Endothelial cell of umbilical vein (primary cell): Measurements from ENCODE around the gene ATP1A4. TPM values are rescaled to one million over a fixed set of nuclear protein-coding genes. Genes with fewer than 3 reads are reported as not detected.

ENCODE experiments used
- BruUV-seq: library from RNA; stranded (reverse); fragments of 400-500 nt; replicated peaks from 2 replicates; lab custom pipeline; 2021; lab: Mats Ljungman, UMichigan
- CTCF ChIA-PET: fragments of 300-600, 350-600 bp; sonication (Branson Sonifier 250); formaldehyde crosslinking; loops from one replicate; lab custom pipeline; 2021; ENCODE audit warnings: antibody characterized with exemption, inconsistent platforms; lab: Charles Lee
- POLR2A ChIA-PET: fragments of 300-600, 350-600 bp; sonication (Branson Sonifier 250); formaldehyde crosslinking; loops from one replicate; lab custom pipeline; 2021; ENCODE audit warnings: antibody characterized with exemption, inconsistent platforms; lab: Charles Lee
- DNase-seq: peaks from one replicate; pipeline ENCODE4 v3.0.0-alpha.2; 2011; ENCODE audit warnings: low read depth, low spot score
- FAIRE-seq: peaks from 2 replicates; lab custom pipeline; 2011; peaks lifted over from hg19 to GRCh38; lab: Jason Lieb, UNC
- H2AFZ ChIP-seq: 2 replicates; pipeline ENCODE4 v1.6.0; 2012; ENCODE audit warnings: low read depth, low read length, control low read depth, inconsistent platforms
- H3K27ac ChIP-seq: 2 replicates; pipeline ENCODE4 v1.5.1; 2011; ENCODE audit warnings: low read depth, mild to moderate bottlenecking, control low read depth, low read length, moderate library complexity; ENCODE audit not compliant: insufficient read depth
- H3K27me3 ChIP-seq, 2 experiments: 2 replicates each; pipeline versions ENCODE4 v1.6.0 to v1.6.1; 2011; ENCODE audit warnings: low read length in 2 of 2, mixed read lengths in 1 of 2; ENCODE audit not compliant: control insufficient read depth in 2 of 2, insufficient read depth in 2 of 2
- H3K36me3 ChIP-seq, 2 experiments: 2 replicates in 1 of 2; 3 replicates in 1 of 2; pipeline ENCODE4 v1.5.1; 2011; ENCODE audit warnings: low read length in 2 of 2, mild to moderate bottlenecking in 1 of 2, moderate library complexity in 1 of 2; ENCODE audit not compliant: control insufficient read depth in 2 of 2, insufficient read depth in 2 of 2; ENCODE audit errors: extremely low read depth in 1 of 2
- H3K4me1 ChIP-seq: 3 replicates; pipeline ENCODE4 v1.5.1; 2011; ENCODE audit warnings: mild to moderate bottlenecking, low read length; ENCODE audit not compliant: control insufficient read depth, insufficient read depth; ENCODE audit errors: extremely low read depth
- H3K4me2 ChIP-seq: 2 replicates; pipeline ENCODE4 v1.6.1; 2011; ENCODE audit warnings: low read length, control low read depth, mixed read lengths; ENCODE audit not compliant: insufficient read depth
- H3K4me3 ChIP-seq, 3 experiments: fragments of 200-600 bp in 1 of 3; sonication (generic), shearing (Covaris generic) in 1 of 3; replicated peaks in 1 of 3; 2 replicates each; pipeline ENCODE4 v1.5.1; 2011 to 2016; ENCODE audit warnings: control low read depth in 3 of 3, low read length in 3 of 3, mild to moderate bottlenecking in 2 of 3, inconsistent platforms in 1 of 3, low read depth in 1 of 3, moderate library complexity in 1 of 3; ENCODE audit not compliant: insufficient read depth in 1 of 3
- H3K79me2 ChIP-seq: 2 replicates; pipeline ENCODE4 v1.6.0; 2012; ENCODE audit warnings: low read length, inconsistent platforms; ENCODE audit not compliant: control insufficient read depth, insufficient read depth
- H3K9ac ChIP-seq: replicated peaks from 2 replicates; pipeline ENCODE3; 2011; ENCODE audit warnings: low read length, control low read depth; ENCODE audit not compliant: insufficient read depth; ENCODE audit errors: extremely low read depth
- H3K9me1 ChIP-seq: replicated peaks from 3 replicates; pipeline ENCODE4 v1.6.0; 2011; ENCODE audit warnings: mild to moderate bottlenecking, low read length; ENCODE audit not compliant: control insufficient read depth, insufficient read depth; ENCODE audit errors: extremely low read depth
- H3K9me3 ChIP-seq: replicated peaks from 2 replicates; pipeline ENCODE4 v1.5.1; 2012; ENCODE audit warnings: low read length, inconsistent platforms; ENCODE audit not compliant: control insufficient read depth, insufficient read depth
- H4K20me1 ChIP-seq: replicated peaks from 2 replicates; pipeline ENCODE3; 2011; ENCODE audit warnings: mild to moderate bottlenecking, low read length; ENCODE audit not compliant: control insufficient read depth, insufficient read depth; ENCODE audit errors: extremely low read depth
- CTCF ChIP-seq, 2 donors: IDR thresholded peaks; 1 replicate in 1 of 2; 2 replicates in 1 of 2; pipeline ENCODE4 v1.5.1; 2011; ENCODE audit warnings: low read length in 2 of 2, mild to moderate bottlenecking in 2 of 2, moderate library complexity in 2 of 2, control low read depth in 1 of 2, inconsistent platforms in 1 of 2, low read depth in 1 of 2; ENCODE audit not compliant: insufficient read depth in 1 of 2; ENCODE audit errors: extremely low read depth in 1 of 2
- EZH2 ChIP-seq: IDR thresholded peaks from 2 replicates; pipeline ENCODE4 v1.6.1; 2012; ENCODE audit warnings: borderline replicate concordance, low read depth, mild to moderate bottlenecking, moderate library complexity, low read length, inconsistent platforms; ENCODE audit not compliant: severe bottlenecking
- FOS ChIP-seq: IDR thresholded peaks from 2 replicates; pipeline ENCODE4 v1.6.1; 2011; ENCODE audit warnings: mild to moderate bottlenecking, low read length, moderate library complexity, borderline replicate concordance; ENCODE audit not compliant: insufficient read depth
- GATA2 ChIP-seq: IDR thresholded peaks from 2 replicates; pipeline ENCODE4 v1.7.0; 2011; ENCODE audit warnings: low read depth, mild to moderate bottlenecking, moderate library complexity, mixed read lengths, low read length; ENCODE audit not compliant: insufficient read length, insufficient read depth
- JUN ChIP-seq: IDR thresholded peaks from 2 replicates; pipeline ENCODE4 v1.6.1; 2011; ENCODE audit warnings: borderline replicate concordance, low read depth; ENCODE audit not compliant: insufficient read length, insufficient read depth
- MAX ChIP-seq: IDR thresholded peaks from 2 replicates; pipeline ENCODE4 v1.6.1; 2011; ENCODE audit not compliant: insufficient read depth, insufficient read length
- MYC ChIP-seq: IDR thresholded peaks from one replicate; pipeline ENCODE4 v1.6.1; 2011; ENCODE audit warnings: mild to moderate bottlenecking, low read depth, low read length
- POLR2A ChIP-seq: IDR thresholded peaks from 2 replicates; pipeline ENCODE4 v1.6.1; 2012; ENCODE audit warnings: low read depth, mild to moderate bottlenecking, control low read depth, low read length
- POLR2AphosphoS5 ChIP-seq: IDR thresholded peaks from 2 replicates; pipeline ENCODE4 v1.6.1; 2012; ENCODE audit warnings: low read depth, mild to moderate bottlenecking, control low read depth, low read length, moderate library complexity; ENCODE audit not compliant: insufficient read depth
- dilution Hi-C: fragments of 300-500 bp; cut with MboI; formaldehyde crosslinking; loops from one replicate; pipeline ENCODE4 v1.15.0; 2019; ENCODE audit warnings: low sequenced_read_pairs; ENCODE audit not compliant: extremely low pct_ligation_motif_present
- intact Hi-C: fragments of 100-400 bp; cut with micrococcal nuclease; formaldehyde crosslinking; loops from one replicate; pipeline ENCODE4 v1.10.0; 2022
- polyA plus RNA-seq, 4 experiments: library from polyadenylated mRNA; depleted of rRNA in 3 of 4; stranded (reverse) in 3 of 4; unstranded in 1 of 4; fragments of >200 nt; gene quantifications; 2 replicates each; pipeline versions ENCODE4 v1.2.1 to v1.2.3, GENCODE V29; 2011 to 2012; ENCODE audit warnings: missing spikeins in 1 of 4
- total RNA-seq: library from RNA; stranded (reverse); gene quantifications from 2 replicates; pipeline ENCODE4 v1.2.3, GENCODE V29; 2021

Gene ATP1A4
- total and polyA plus RNA-seq, 2 donors (not counting 3 experiments of a cell fraction or from before 2014, with no cell fraction given) = not detected

- POLR2A ChIA-PET = interaction anchor here (0.5 kb wide), 1 partner anchor 124 kb away, joined by 3 read pairs; no protein-coding TSS in a partner anchor
- Histone ChIP-seq H3K4me1 (peaks cover 4% of the 10 kb centered on the region), H3K4me3 (no peak overlapping the region), H3K27ac (no peak overlapping the region), H3K4me2 (no peak overlapping the region), H3K9me1 (no peaks in the 10 kb centered on the region), H2AFZ (no peak overlapping the region), H3K9ac (no peak overlapping the region), H4K20me1 (no peaks in the 10 kb centered on the region), H3K9me3 (no peaks in the 10 kb centered on the region), H3K27me3 (no peaks in the 10 kb centered on the region), H3K36me3 (peaks cover 31 to 51% of the 10 kb centered on the region in 2 experiments), H3K79me2 (no peaks in the 10 kb centered on the region)
- TF ChIP-seq MYC = no peak
- TF ChIP-seq GATA2 = no peak
- no peak for TF ChIP-seq EZH2
- TF ChIP-seq CTCF (IDR thresholded peaks at IDR 0.05; ENCODE audit: extremely low read depth in 1 of 2, insufficient read depth in 1 of 2, low read depth in 1 of 2, low read length in 2 of 2) = no peak
- no peak for TF ChIP-seq POLR2AphosphoS5
- no peak for TF ChIP-seq POLR2A
- TF ChIP-seq MAX = no peak
- no peak for TF ChIP-seq JUN
- TF ChIP-seq FOS = no peak
- dilution Hi-C loops = no loop called here
- no TSS peak for BruUV-seq
- DNase-seq = no peak
- CTCF ChIA-PET = interaction anchor here (0.8 to 6.0 kb wide), 4 partner anchors 14 to 69 kb away, joined by 5 to 511 read pairs (median 5); partner anchors contain the start of gene CASQ1
- intact Hi-C loops = no loop called here
- no peak for FAIRE-seq
These were observed 71.1 kb downstream of the ATP1A4 start for GRCh38 chr1:160222546-160222945.
